HepG2 (cell line): ENCODE measurements around the gene CD72. TPM values are rescaled to one million over a fixed set of nuclear protein-coding genes. Genes with fewer than 3 reads are reported as not detected.

Experiments
- ATM ChIP-seq: fragments of 450-650 bp; IDR thresholded peaks from 2 replicates; pipeline ENCODE4 v1.7.1; 2017; ENCODE audit warnings: mild to moderate bottlenecking, borderline replicate concordance
- CCAR2 ChIP-seq: fragments of 200-400 bp; formaldehyde crosslinking; optimal IDR thresholded peaks from 2 replicates; pipeline ENCODE3; 2018; ENCODE audit warnings: low read depth, mild to moderate bottlenecking, low read length, moderate library complexity
- FOXA1 ChIP-seq, 2 experiments: fragments of 450-650 bp in 1 of 2; sonication (generic) in 1 of 2; formaldehyde crosslinking in 1 of 2; IDR thresholded peaks; 2 replicates each; pipeline versions ENCODE4 v1.4.0 to v1.6.1; 2016 to 2020; ENCODE audit warnings: missing genetic modification reagents in 1 of 2
- FOXJ3 ChIP-seq: sonication (generic); formaldehyde crosslinking; IDR thresholded peaks from 2 replicates; pipeline ENCODE4 v1.4.0; 2020; ENCODE audit warnings: missing genetic modification reagents, mild to moderate bottlenecking, borderline replicate concordance
- GATAD2A ChIP-seq: IDR thresholded peaks from 2 replicates; pipeline ENCODE4 v1.6.1; 2016
- MAFF ChIP-seq: IDR thresholded peaks from 2 replicates; pipeline ENCODE4 v1.6.1; 2011; ENCODE audit warnings: low read depth, low read length, improper control_type of control experiment
- NBN ChIP-seq: fragments of 450-650 bp; conservative IDR thresholded peaks from 2 replicates; pipeline ENCODE4 v1.6.1; 2017
- NR2F6 ChIP-seq, 2 experiments: IDR thresholded peaks; 2 replicates each; pipeline ENCODE4 v1.6.1; 2016; ENCODE audit warnings: antibody characterized with exemption in 1 of 2, mild to moderate bottlenecking in 1 of 2
- SALL1 ChIP-seq: sonication (generic); formaldehyde crosslinking; IDR thresholded peaks from 2 replicates; pipeline ENCODE4 v1.8.0; 2022; ENCODE audit warnings: mild to moderate bottlenecking, missing genetic modification reagents
- SMARCC2 ChIP-seq: fragments of 450-650 bp; IDR thresholded peaks from 2 replicates; pipeline ENCODE4 v1.6.1; 2017; ENCODE audit warnings: antibody characterized with exemption, mild to moderate bottlenecking
- SMARCE1 ChIP-seq: fragments of 450-650 bp; IDR thresholded peaks from 2 replicates; pipeline ENCODE4 v1.6.1; 2017; ENCODE audit warnings: borderline replicate concordance
- TCF7L2 ChIP-seq: IDR thresholded peaks from 2 replicates; pipeline ENCODE4 v1.6.1; 2011; ENCODE audit warnings: mild to moderate bottlenecking, low read depth, low read length, moderate library complexity
- ZNF451 ChIP-seq: sonication (generic); formaldehyde crosslinking; IDR thresholded peaks from 2 replicates; pipeline ENCODE4 v1.5.0; 2020; ENCODE audit warnings: mild to moderate bottlenecking, missing genetic modification reagents
- ZNF550 ChIP-seq: sonication (generic); formaldehyde crosslinking; IDR thresholded peaks from 2 replicates; pipeline ENCODE4 v1.4.0; 2020; ENCODE audit warnings: mild to moderate bottlenecking, missing genetic modification reagents, borderline replicate concordance
- ZNF572 ChIP-seq: sonication (generic); formaldehyde crosslinking; IDR thresholded peaks from 2 replicates; pipeline ENCODE4 v1.5.1; 2020; ENCODE audit warnings: mild to moderate bottlenecking, missing genetic modification reagents
- ZSCAN29 ChIP-seq: sonication (generic); formaldehyde crosslinking; conservative IDR thresholded peaks from 2 replicates; pipeline ENCODE4 v1.4.0; 2020; ENCODE audit warnings: mild to moderate bottlenecking, missing genetic modification reagents
- polyA plus RNA-seq, 8 experiments: library from polyadenylated mRNA; depleted of rRNA in 3 of 8; stranded (reverse) in 7 of 8; unstranded in 1 of 8; fragments of >200 nt; fragmentation: Illumina TruSeq in 4 of 8; extraction: Trizol in 4 of 8; gene quantifications; 2 replicates each; pipeline versions ENCODE4 v1.2.1 to v1.2.3, GENCODE V29; 2011 to 2016; ENCODE audit warnings: low read depth in 4 of 8, missing spikeins in 1 of 8, mixed read lengths in 1 of 8; ENCODE audit not compliant: insufficient read depth in 1 of 8
- total RNA-seq, 5 experiments: library from RNA; depleted of rRNA; stranded (reverse); fragments of >200 nt; fragmentation: Illumina TruSeq; extraction: Trizol; gene quantifications; 2 replicates each; pipeline ENCODE4 v1.2.3, GENCODE V29; 2016; ENCODE audit warnings: low read depth in 1 of 5
- TF ChIP-seq, protein P1 (sequence below): sonication (generic); formaldehyde crosslinking; IDR thresholded peaks from 2 replicates; pipeline ENCODE4 v1.4.0; 2020; ENCODE audit warnings: missing genetic modification reagents
- TF ChIP-seq, protein P2 (sequence below): sonication (generic); formaldehyde crosslinking; IDR thresholded peaks from 2 replicates; pipeline ENCODE4 v1.8.1; 2023; ENCODE audit warnings: mild to moderate bottlenecking, missing genetic modification reagents
- TF ChIP-seq, protein P3 (sequence below): IDR thresholded peaks from 2 replicates; pipeline ENCODE4 v1.6.1; 2016; ENCODE audit warnings: control low read depth
- TF ChIP-seq, protein P4 (sequence below): sonication (generic); formaldehyde crosslinking; IDR thresholded peaks from 2 replicates; pipeline ENCODE4 v1.5.0; 2020; ENCODE audit warnings: mild to moderate bottlenecking, low read depth, missing genetic modification reagents, borderline replicate concordance
- TF ChIP-seq, protein P5 (sequence below): sonication (generic); formaldehyde crosslinking; conservative IDR thresholded peaks from 2 replicates; pipeline ENCODE4 v1.8.1; 2023; ENCODE audit warnings: missing genetic modification reagents
- TF ChIP-seq, protein P6 (sequence below): sonication (generic); formaldehyde crosslinking; IDR thresholded peaks from 2 replicates; pipeline ENCODE4 v1.5.0; 2020; ENCODE audit warnings: mild to moderate bottlenecking, missing genetic modification reagents

Gene CD72
- total and polyA plus RNA-seq, 2 of the 13 experiments (the other 11 are each of a cell fraction or from before 2014, with no cell fraction given): 0.18 to 1.1 TPM

DNA sequence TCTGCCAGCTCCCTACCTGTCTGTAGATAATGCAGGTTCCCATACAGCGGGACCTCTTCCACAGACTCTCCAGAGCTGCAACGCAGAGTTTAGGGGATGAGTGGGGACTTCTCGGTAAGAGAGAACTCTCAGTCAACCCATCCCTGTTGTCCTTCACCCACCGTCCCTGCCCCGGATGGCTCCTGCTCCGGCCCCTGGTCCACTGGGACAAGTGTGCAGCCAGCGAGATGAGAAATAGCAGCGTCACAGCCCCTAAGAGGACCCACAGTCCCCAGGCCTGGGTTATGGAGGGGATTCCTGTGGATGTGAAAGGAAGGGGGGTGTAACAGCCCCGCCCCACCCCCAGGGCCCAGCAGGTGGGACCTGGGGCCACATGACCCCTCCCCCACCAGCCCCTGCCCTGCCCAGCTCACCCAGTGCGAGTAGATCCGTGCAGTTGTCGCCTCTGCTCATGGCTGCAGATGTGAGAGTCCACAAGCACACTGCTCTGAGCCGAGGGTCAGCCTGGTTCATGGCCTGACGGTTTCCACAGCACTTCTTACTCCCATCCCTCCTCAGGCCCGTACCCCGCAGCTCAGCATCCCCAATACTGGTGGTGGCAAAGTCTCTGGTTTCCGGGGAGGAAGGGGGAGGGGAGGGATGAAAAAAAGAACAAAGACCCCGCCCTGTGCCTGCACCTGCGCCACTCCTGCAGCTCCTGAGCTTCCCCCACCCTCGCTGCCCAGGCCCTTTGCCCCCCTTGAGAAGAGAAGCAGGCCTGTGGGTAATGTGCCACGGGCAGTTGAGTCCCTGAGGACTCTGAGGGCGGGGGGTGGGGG, 32.3 kb upstream of the CD72 start, which contains the start of gene SIT1 (continued):
- TF ChIP-seq SMARCC2 (no peak), CCAR2 (no peak), NR2F6 (IDR thresholded peaks at IDR 0.05) (no peak), NR2F6 (CRISPR knock-in tag; IDR thresholded peaks at IDR 0.05) (0 out of 2 replicates have a peak, but pooled peaks have one; percentile 14), MAFF (no peak), ZSCAN29 (no peak), SALL1 (CRISPR knock-in tag) (no peak), ATM (no peak), SMARCE1 (no peak), TCF7L2 (no peak), FOXA1 (IDR thresholded peaks at IDR 0.05) (no peak), FOXA1 (CRISPR knock-in tag; IDR thresholded peaks at IDR 0.05) (no peak), ZNF451 (CRISPR knock-in tag) (no peak), FOXJ3 (no peak), NBN (no peak), ZNF550 (no peak), GATAD2A (CRISPR knock-in tag) (no peak), ZNF572 (CRISPR knock-in tag) (0 out of 2 replicates have a peak, but pooled peaks have one; percentile 25)
- TF ChIP-seq, protein P1, sequence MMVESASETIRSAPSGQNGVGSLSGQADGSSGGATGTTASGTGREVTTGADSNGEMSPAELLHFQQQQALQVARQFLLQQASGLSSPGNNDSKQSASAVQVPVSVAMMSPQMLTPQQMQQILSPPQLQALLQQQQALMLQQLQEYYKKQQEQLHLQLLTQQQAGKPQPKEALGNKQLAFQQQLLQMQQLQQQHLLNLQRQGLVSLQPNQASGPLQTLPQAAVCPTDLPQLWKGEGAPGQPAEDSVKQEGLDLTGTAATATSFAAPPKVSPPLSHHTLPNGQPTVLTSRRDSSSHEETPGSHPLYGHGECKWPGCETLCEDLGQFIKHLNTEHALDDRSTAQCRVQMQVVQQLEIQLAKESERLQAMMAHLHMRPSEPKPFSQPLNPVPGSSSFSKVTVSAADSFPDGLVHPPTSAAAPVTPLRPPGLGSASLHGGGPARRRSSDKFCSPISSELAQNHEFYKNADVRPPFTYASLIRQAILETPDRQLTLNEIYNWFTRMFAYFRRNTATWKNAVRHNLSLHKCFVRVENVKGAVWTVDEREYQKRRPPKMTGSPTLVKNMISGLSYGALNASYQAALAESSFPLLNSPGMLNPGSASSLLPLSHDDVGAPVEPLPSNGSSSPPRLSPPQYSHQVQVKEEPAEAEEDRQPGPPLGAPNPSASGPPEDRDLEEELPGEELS (CRISPR knock-in tag): no peak
- TF ChIP-seq, protein P2, sequence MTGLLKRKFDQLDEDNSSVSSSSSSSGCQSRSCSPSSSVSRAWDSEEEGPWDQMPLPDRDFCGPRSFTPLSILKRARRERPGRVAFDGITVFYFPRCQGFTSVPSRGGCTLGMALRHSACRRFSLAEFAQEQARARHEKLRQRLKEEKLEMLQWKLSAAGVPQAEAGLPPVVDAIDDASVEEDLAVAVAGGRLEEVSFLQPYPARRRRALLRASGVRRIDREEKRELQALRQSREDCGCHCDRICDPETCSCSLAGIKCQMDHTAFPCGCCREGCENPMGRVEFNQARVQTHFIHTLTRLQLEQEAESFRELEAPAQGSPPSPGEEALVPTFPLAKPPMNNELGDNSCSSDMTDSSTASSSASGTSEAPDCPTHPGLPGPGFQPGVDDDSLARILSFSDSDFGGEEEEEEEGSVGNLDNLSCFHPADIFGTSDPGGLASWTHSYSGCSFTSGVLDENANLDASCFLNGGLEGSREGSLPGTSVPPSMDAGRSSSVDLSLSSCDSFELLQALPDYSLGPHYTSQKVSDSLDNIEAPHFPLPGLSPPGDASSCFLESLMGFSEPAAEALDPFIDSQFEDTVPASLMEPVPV: 0 out of 2 replicates have a peak, but pooled peaks have one; percentile 43
- TF ChIP-seq, protein P3, sequence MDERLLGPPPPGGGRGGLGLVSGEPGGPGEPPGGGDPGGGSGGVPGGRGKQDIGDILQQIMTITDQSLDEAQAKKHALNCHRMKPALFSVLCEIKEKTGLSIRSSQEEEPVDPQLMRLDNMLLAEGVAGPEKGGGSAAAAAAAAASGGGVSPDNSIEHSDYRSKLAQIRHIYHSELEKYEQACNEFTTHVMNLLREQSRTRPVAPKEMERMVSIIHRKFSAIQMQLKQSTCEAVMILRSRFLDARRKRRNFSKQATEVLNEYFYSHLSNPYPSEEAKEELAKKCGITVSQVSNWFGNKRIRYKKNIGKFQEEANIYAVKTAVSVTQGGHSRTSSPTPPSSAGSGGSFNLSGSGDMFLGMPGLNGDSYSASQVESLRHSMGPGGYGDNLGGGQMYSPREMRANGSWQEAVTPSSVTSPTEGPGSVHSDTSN (CRISPR knock-in tag): no peak
- TF ChIP-seq, protein P4, sequence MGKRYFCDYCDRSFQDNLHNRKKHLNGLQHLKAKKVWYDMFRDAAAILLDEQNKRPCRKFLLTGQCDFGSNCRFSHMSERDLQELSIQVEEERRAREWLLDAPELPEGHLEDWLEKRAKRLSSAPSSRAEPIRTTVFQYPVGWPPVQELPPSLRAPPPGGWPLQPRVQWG (CRISPR knock-in tag): no peak
- TF ChIP-seq, protein P5, sequence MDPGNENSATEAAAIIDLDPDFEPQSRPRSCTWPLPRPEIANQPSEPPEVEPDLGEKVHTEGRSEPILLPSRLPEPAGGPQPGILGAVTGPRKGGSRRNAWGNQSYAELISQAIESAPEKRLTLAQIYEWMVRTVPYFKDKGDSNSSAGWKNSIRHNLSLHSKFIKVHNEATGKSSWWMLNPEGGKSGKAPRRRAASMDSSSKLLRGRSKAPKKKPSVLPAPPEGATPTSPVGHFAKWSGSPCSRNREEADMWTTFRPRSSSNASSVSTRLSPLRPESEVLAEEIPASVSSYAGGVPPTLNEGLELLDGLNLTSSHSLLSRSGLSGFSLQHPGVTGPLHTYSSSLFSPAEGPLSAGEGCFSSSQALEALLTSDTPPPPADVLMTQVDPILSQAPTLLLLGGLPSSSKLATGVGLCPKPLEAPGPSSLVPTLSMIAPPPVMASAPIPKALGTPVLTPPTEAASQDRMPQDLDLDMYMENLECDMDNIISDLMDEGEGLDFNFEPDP: no peak
- TF ChIP-seq, protein P6, sequence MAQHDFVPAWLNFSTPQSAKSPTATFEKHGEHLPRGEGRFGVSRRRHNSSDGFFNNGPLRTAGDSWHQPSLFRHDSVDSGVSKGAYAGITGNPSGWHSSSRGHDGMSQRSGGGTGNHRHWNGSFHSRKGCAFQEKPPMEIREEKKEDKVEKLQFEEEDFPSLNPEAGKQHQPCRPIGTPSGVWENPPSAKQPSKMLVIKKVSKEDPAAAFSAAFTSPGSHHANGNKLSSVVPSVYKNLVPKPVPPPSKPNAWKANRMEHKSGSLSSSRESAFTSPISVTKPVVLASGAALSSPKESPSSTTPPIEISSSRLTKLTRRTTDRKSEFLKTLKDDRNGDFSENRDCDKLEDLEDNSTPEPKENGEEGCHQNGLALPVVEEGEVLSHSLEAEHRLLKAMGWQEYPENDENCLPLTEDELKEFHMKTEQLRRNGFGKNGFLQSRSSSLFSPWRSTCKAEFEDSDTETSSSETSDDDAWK: no peak
